H1 (cell line): ENCODE data around the gene RALY. TPM values are rescaled to one million over a fixed set of nuclear protein-coding genes. Genes with fewer than 3 reads are reported as not detected.

Experiments
- CTCF ChIA-PET: fragments of 300-600 bp; sonication (Branson Sonifier 250); formaldehyde crosslinking; loops from one replicate; lab custom pipeline; 2021; ENCODE audit not compliant: partially characterized antibody; lab: Charles Lee
- POLR2A ChIA-PET: fragments of 300-600 bp; sonication (Branson Sonifier 250); formaldehyde crosslinking; loops from one replicate; lab custom pipeline; 2021; ENCODE audit warnings: inconsistent platforms; ENCODE audit not compliant: partially characterized antibody; lab: Charles Lee
- DNase-seq, 2 experiments: peaks; one replicate each; pipeline versions ENCODE4 v3.0.0 to v3.0.0-alpha.2; 2010 to 2022; ENCODE audit warnings: low spot score in 2 of 2, low read depth in 1 of 2, mixed read lengths in 1 of 2
- FAIRE-seq: peaks from 2 replicates; lab custom pipeline; 2011; peaks lifted over from hg19 to GRCh38; lab: Jason Lieb, UNC
- H2AFZ ChIP-seq: 2 replicates; pipeline ENCODE4 v1.8.1; 2012; ENCODE audit warnings: low read length, inconsistent platforms
- H2AK5ac ChIP-seq: 2 replicates; pipeline ENCODE4 v1.6.1; 2013; ENCODE audit warnings: low read depth, low read length
- H2BK120ac ChIP-seq: replicated peaks from 2 replicates; pipeline ENCODE3; 2013; ENCODE audit warnings: low read depth, low read length, inconsistent platforms
- H2BK12ac ChIP-seq: 2 replicates; pipeline ENCODE4 v1.6.1; 2013; ENCODE audit warnings: low read depth, low read length
- H2BK15ac ChIP-seq: 2 replicates; pipeline ENCODE4 v1.6.1; 2013; ENCODE audit warnings: low read length
- H2BK20ac ChIP-seq: 2 replicates; pipeline ENCODE4 v1.6.1; 2013; ENCODE audit warnings: low read length
- H2BK5ac ChIP-seq: 2 replicates; pipeline ENCODE4 v1.6.1; 2013; ENCODE audit warnings: low read depth, low read length
- H3K14ac ChIP-seq: 2 replicates; pipeline ENCODE4 v1.6.1; 2013; ENCODE audit warnings: inconsistent platforms; ENCODE audit not compliant: insufficient read length
- H3K18ac ChIP-seq: 2 replicates; pipeline ENCODE4 v1.6.1; 2013; ENCODE audit warnings: low read length; ENCODE audit errors: extremely low read depth
- H3K23ac ChIP-seq: 2 replicates; pipeline ENCODE4 v1.6.1; 2013; ENCODE audit warnings: inconsistent platforms; ENCODE audit not compliant: insufficient read length
- H3K23me2 ChIP-seq: 2 replicates; pipeline ENCODE4 v1.6.1; 2013; ENCODE audit warnings: low read depth, low read length
- H3K27ac ChIP-seq: 2 replicates; pipeline ENCODE4 v1.6.1; 2011; ENCODE audit warnings: low read depth, low read length, inconsistent platforms
- H3K27me3 ChIP-seq, 4 experiments: replicated peaks in 1 of 4; 1 replicate in 1 of 4; 2 replicates in 3 of 4; pipeline versions ENCODE4 v1.6.1 to v1.8.1; 2011 to 2013; ENCODE audit warnings: low read length in 3 of 4, mild to moderate bottlenecking in 3 of 4, inconsistent platforms in 2 of 4, mixed read lengths in 2 of 4, moderate library complexity in 1 of 4; ENCODE audit not compliant: control insufficient read depth in 3 of 4, insufficient read depth in 3 of 4; ENCODE audit errors: extremely low read depth in 1 of 4
- H3K36me3 ChIP-seq, 4 experiments: 2 replicates each; pipeline versions ENCODE4 v1.6.1 to v1.8.1; 2011 to 2013; ENCODE audit warnings: mild to moderate bottlenecking in 4 of 4, low read length in 3 of 4, moderate library complexity in 2 of 4, control low read depth in 1 of 4, inconsistent platforms in 1 of 4; ENCODE audit not compliant: insufficient read depth in 4 of 4, control insufficient read depth in 2 of 4
- H3K4ac ChIP-seq: replicated peaks from 2 replicates; pipeline ENCODE3; 2013; ENCODE audit warnings: low read length, low read depth, mixed read lengths, inconsistent platforms; ENCODE audit not compliant: insufficient read length
- H3K4me1 ChIP-seq, 4 experiments: replicated peaks in 1 of 4; 1 replicate in 1 of 4; 2 replicates in 3 of 4; pipeline versions ENCODE4 v1.6.1 to v1.8.1; 2011 to 2013; ENCODE audit warnings: low read length in 3 of 4, inconsistent platforms in 2 of 4, mixed read lengths in 1 of 4; ENCODE audit not compliant: insufficient read depth in 4 of 4, control insufficient read depth in 3 of 4
- H3K4me2 ChIP-seq, 2 experiments: 2 replicates each; pipeline versions ENCODE4 v1.6.1 to v1.8.1; 2011 to 2013; ENCODE audit warnings: low read depth in 2 of 2, low read length in 2 of 2, control low read depth in 1 of 2, inconsistent platforms in 1 of 2, mild to moderate bottlenecking in 1 of 2; ENCODE audit not compliant: insufficient read depth in 1 of 2
- H3K4me3 ChIP-seq, 4 experiments: fragments of 200-600, 300-600 bp in 1 of 4; sonication (generic), shearing (Covaris generic), sonication (Bioruptor Twin) in 1 of 4; 2 replicates each; pipeline versions ENCODE4 v1.5.1 to v1.8.1; 2011 to 2016; ENCODE audit warnings: low read length in 4 of 4, low read depth in 3 of 4, control low read depth in 2 of 4, inconsistent platforms in 2 of 4, mild to moderate bottlenecking in 2 of 4, mixed read lengths in 1 of 4, moderate library complexity in 1 of 4; ENCODE audit not compliant: insufficient read depth in 2 of 4; ENCODE audit errors: extremely low read depth in 1 of 4
- H3K56ac ChIP-seq: replicated peaks from 2 replicates; pipeline ENCODE3; 2013; ENCODE audit warnings: low read depth, mild to moderate bottlenecking, mixed read lengths, low read length, inconsistent platforms; ENCODE audit not compliant: insufficient read length
- H3K79me1 ChIP-seq: 2 replicates; pipeline ENCODE4 v1.6.1; 2013; ENCODE audit warnings: low read depth, low read length, control low read depth
- H3K79me2 ChIP-seq, 2 experiments: 2 replicates each; pipeline versions ENCODE4 v1.6.1 to v1.8.1; 2012 to 2013; ENCODE audit warnings: low read length in 2 of 2, mild to moderate bottlenecking in 2 of 2, inconsistent platforms in 1 of 2; ENCODE audit not compliant: insufficient read depth in 2 of 2, control insufficient read depth in 1 of 2
- H3K9ac ChIP-seq, 4 experiments: replicated peaks in 1 of 4; 1 replicate in 1 of 4; 2 replicates in 3 of 4; pipeline versions ENCODE4 v1.6.1 to v1.8.1; 2011 to 2013; ENCODE audit warnings: low read depth in 3 of 4, low read length in 3 of 4, control low read depth in 2 of 4, mild to moderate bottlenecking in 2 of 4, moderate library complexity in 2 of 4, inconsistent platforms in 1 of 4; ENCODE audit errors: extremely low read depth in 1 of 4
- H3K9me3 ChIP-seq, 2 experiments: 2 replicates each; pipeline versions ENCODE4 v1.6.1 to v1.8.1; 2012 to 2013; ENCODE audit warnings: mild to moderate bottlenecking in 2 of 2, moderate library complexity in 2 of 2, control low read depth in 1 of 2, inconsistent platforms in 1 of 2, low read depth in 1 of 2, low read length in 1 of 2, mixed read lengths in 1 of 2; ENCODE audit not compliant: insufficient read depth in 2 of 2
- H4K20me1 ChIP-seq, 2 experiments: replicated peaks in 1 of 2; 2 replicates each; pipeline versions ENCODE3 to v1.8.1; 2011 to 2013; ENCODE audit warnings: inconsistent platforms in 2 of 2, low read length in 2 of 2, mild to moderate bottlenecking in 1 of 2; ENCODE audit not compliant: insufficient read depth in 2 of 2, control insufficient read depth in 1 of 2
- H4K5ac ChIP-seq: 2 replicates; pipeline ENCODE4 v1.6.1; 2013; ENCODE audit warnings: low read length, low read depth, mixed read lengths, inconsistent platforms; ENCODE audit not compliant: insufficient read length
- H4K8ac ChIP-seq: 2 replicates; pipeline ENCODE4 v1.8.0; 2013; ENCODE audit warnings: mild to moderate bottlenecking, moderate library complexity, low read length, inconsistent platforms; ENCODE audit not compliant: insufficient read depth; ENCODE audit errors: extremely low read depth
- H4K91ac ChIP-seq: replicated peaks from 2 replicates; pipeline ENCODE3; 2013; ENCODE audit warnings: low read length, mixed read lengths, inconsistent platforms; ENCODE audit not compliant: insufficient read length
- CTBP2 ChIP-seq: IDR thresholded peaks from 2 replicates; pipeline ENCODE4 v1.7.0; 2011; ENCODE audit warnings: borderline replicate concordance, mild to moderate bottlenecking, moderate library complexity, mixed read lengths, low read length; ENCODE audit not compliant: insufficient read depth, insufficient read length
- CTCF ChIP-seq, 3 experiments: IDR thresholded peaks; 1 replicate in 2 of 3; 2 replicates in 1 of 3; pipeline versions ENCODE4 v1.5.1 to v1.6.1; 2011; ENCODE audit warnings: low read length in 3 of 3, mild to moderate bottlenecking in 3 of 3, inconsistent platforms in 2 of 3, low read depth in 1 of 3, moderate library complexity in 1 of 3; ENCODE audit not compliant: insufficient read depth in 1 of 3; ENCODE audit errors: control extremely low read depth in 1 of 3
- KDM5A ChIP-seq: fragments of 200-600 bp; IDR thresholded peaks from 2 replicates; pipeline ENCODE4 v1.7.1; 2012; ENCODE audit warnings: mild to moderate bottlenecking, low read length, inconsistent platforms, mixed read lengths
- WGBS, 2 experiments: shearing (Covaris generic) in 1 of 2; methylation state at CpG; one replicate each; pipeline versions ENCODE4 v1.1.6 to v1.1.7; 2013 to 2015; ENCODE audit warnings: low lambda C conversion rate in 2 of 2, mixed read lengths in 2 of 2, inconsistent platforms in 1 of 2, low coverage in 1 of 2, missing lambda C conversion rate in 1 of 2; ENCODE audit not compliant: insufficient replicate concordance in 2 of 2, insufficient coverage in 1 of 2, insufficient read length in 1 of 2; ENCODE audit errors: extremely low coverage in 1 of 2, missing lambda C conversion rate in 1 of 2; 5-methylcytosine and 5-hydroxymethylcytosine counted together
- polyA plus RNA-seq, 7 experiments: library from polyadenylated mRNA; depleted of rRNA in 3 of 7; stranded (reverse) in 5 of 7; unstranded in 2 of 7; fragments of >200 nt in 5 of 7; fragments of 200-250 nt in 2 of 7; gene quantifications; 1 replicate in 5 of 7; 2 replicates in 1 of 7; 4 replicates in 1 of 7; pipeline versions ENCODE4 v1.2.1 to v1.2.3, GENCODE V29; 2011 to 2013; ENCODE audit warnings: missing spikeins in 2 of 7, mixed read lengths in 2 of 7
- total RNA-seq: library from RNA; stranded (reverse); fragmentation: NEBNext Ultra II Directional; extraction: Animal tissue kit (Norgen Biotek cat#: 25700); gene quantifications from 2 replicates; pipeline ENCODE4 v1.2.1, GENCODE V29; 2021

The RALY gene
- total and polyA plus RNA-seq, 2 of the 8 experiments (the other 6 are each of a cell fraction or from before 2014, with no cell fraction given): 133 to 148 TPM

- no peak overlapping the region for H2BK15ac ChIP-seq
- H3K27ac ChIP-seq: no peak overlapping the region
- TF ChIP-seq CTBP2 (no peak), CTCF (IDR thresholded peaks at IDR 0.05; ENCODE audit: control extremely low read depth in 1 of 3, insufficient read depth in 1 of 3, low read depth in 1 of 3, low read length in 3 of 3) (no peak), KDM5A (no peak)
Observed at GRCh38 chr20:34037767-34038166, 44.1 kb downstream of the RALY start.

More at GRCh38 chr20:34037767-34038166, 44.1 kb downstream of the RALY start:
- H2BK5ac ChIP-seq: no peak overlapping the region
- H2BK20ac ChIP-seq: no peak overlapping the region
- no peak overlapping the region for H2BK12ac ChIP-seq
- DNase-seq: no peak
- H3K79me2 ChIP-seq: peaks cover 0 to 68% of the 10 kb centered on the region in 2 experiments; a peak in 2 of 4 replicates
- no peak for FAIRE-seq
- H3K27me3 ChIP-seq: no peaks in the 10 kb centered on the region
- ChIA-PET POLR2A (interaction anchor here (0.6 to 1.1 kb wide), 2 partner anchors 89 to 101 kb away, joined by 3 read pairs; no protein-coding TSS in a partner anchor), CTCF (interaction anchor here (0.9 to 2.1 kb wide), 7 partner anchors 13 to 164 kb away, joined by 3 to 18 read pairs (median 4); no protein-coding TSS in a partner anchor)
- H3K4me3 ChIP-seq: no peak overlapping the region
- H3K4me1 ChIP-seq: peaks cover 3 to 14% (median 7%) of the 10 kb centered on the region in 4 experiments; a peak in 5 of 7 replicates
- H3K18ac ChIP-seq: no peak overlapping the region
- no peak overlapping the region for H2BK120ac ChIP-seq
- no peaks in the 10 kb centered on the region for H3K9me3 ChIP-seq
- H3K36me3 ChIP-seq: peaks cover 0 to 4% (median 0%) of the 10 kb centered on the region in 4 experiments; a peak in 2 of 8 replicates
- H4K5ac ChIP-seq: no peak overlapping the region
- no peaks in the 10 kb centered on the region for H3K23me2 ChIP-seq
- H4K91ac ChIP-seq: no peak overlapping the region
- H3K4ac ChIP-seq: no peak overlapping the region
- H3K23ac ChIP-seq: no peak overlapping the region
- H4K20me1 ChIP-seq: peaks cover 7 to 13% of the 10 kb centered on the region in 2 experiments
- no peak overlapping the region for H2AK5ac ChIP-seq
- WGBS, 2 experiments: 96% methylated on average over 2 of the region's 2 CpGs; no CpG with 5 or more reads in 1 of the 2 experiments
- no peak overlapping the region for H4K8ac ChIP-seq
- H3K9ac ChIP-seq: no peak overlapping the region
- H3K56ac ChIP-seq: no peak overlapping the region
- H2AFZ ChIP-seq: no peak overlapping the region
- peaks cover 12% of the 10 kb centered on the region for H3K79me1 ChIP-seq
- H3K4me2 ChIP-seq: no peak overlapping the region
- no peak overlapping the region for H3K14ac ChIP-seq
